ENCODE results near the gene CPSF3.

The CPSF3 gene

GRCh38 chr2:9494081-9494480 is 70.6 kb downstream of the CPSF3 start:
- H3F3A ChIP-seq (ENCODE audit: insufficient read depth): peaks cover 3% of the 10 kb centered on the region; the same call in 1 of the 2 replicates
- H3K79me2 ChIP-seq (ENCODE audit: insufficient read depth, low read length): no peaks in the 10 kb centered on the region
- H3K9me3 ChIP-seq (ENCODE audit: insufficient read depth, low read length): no peaks in the 10 kb centered on the region
- no peak overlapping the region for H3K4me3 ChIP-seq (ENCODE audit: insufficient read depth, low read length, poor library complexity, severe bottlenecking)
- H3K9me2 ChIP-seq (replicated peaks; ENCODE audit: insufficient read depth, low read length): no peaks in the 10 kb centered on the region
- H4K20me1 ChIP-seq (ENCODE audit: low read depth, low read length): no peaks in the 10 kb centered on the region
- H3K9ac ChIP-seq (ENCODE audit: low read length): no peak overlapping the region
- no peak overlapping the region for H3K4me2 ChIP-seq (ENCODE audit: low read depth, low read length, poor library complexity, severe bottlenecking)
- no peak overlapping the region for H2AFZ ChIP-seq (ENCODE audit: low read depth, low read length, severe bottlenecking)
- no peak for TF ChIP-seq EZH2phosphoT487 (conservative IDR thresholded peaks at IDR 0.05; ENCODE audit: low read length)
- TF ChIP-seq, protein P1, sequence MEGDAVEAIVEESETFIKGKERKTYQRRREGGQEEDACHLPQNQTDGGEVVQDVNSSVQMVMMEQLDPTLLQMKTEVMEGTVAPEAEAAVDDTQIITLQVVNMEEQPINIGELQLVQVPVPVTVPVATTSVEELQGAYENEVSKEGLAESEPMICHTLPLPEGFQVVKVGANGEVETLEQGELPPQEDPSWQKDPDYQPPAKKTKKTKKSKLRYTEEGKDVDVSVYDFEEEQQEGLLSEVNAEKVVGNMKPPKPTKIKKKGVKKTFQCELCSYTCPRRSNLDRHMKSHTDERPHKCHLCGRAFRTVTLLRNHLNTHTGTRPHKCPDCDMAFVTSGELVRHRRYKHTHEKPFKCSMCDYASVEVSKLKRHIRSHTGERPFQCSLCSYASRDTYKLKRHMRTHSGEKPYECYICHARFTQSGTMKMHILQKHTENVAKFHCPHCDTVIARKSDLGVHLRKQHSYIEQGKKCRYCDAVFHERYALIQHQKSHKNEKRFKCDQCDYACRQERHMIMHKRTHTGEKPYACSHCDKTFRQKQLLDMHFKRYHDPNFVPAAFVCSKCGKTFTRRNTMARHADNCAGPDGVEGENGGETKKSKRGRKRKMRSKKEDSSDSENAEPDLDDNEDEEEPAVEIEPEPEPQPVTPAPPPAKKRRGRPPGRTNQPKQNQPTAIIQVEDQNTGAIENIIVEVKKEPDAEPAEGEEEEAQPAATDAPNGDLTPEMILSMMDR (IDR thresholded peaks at IDR 0.05; ENCODE audit: insufficient read depth, low read length, poor library complexity, severe bottlenecking): no peak
- no peaks in the 10 kb centered on the region for H3K27me3 ChIP-seq (ENCODE audit: low read length)
- no peak overlapping the region for H3K27ac ChIP-seq (ENCODE audit: low read depth, low read length)
- peaks cover 50% of the 10 kb centered on the region for H3K36me3 ChIP-seq (ENCODE audit: low read length)

GRCh38 chr2:9497017-9497416 is 73.6 kb downstream of the CPSF3 start:
- H3K4me2 ChIP-seq (ENCODE audit: low read depth, low read length, poor library complexity, severe bottlenecking): no peak overlapping the region
- no peak for TF ChIP-seq EZH2phosphoT487 (conservative IDR thresholded peaks at IDR 0.05; ENCODE audit: low read length)
- TF ChIP-seq, protein P1 (IDR thresholded peaks at IDR 0.05; ENCODE audit: insufficient read depth, low read length, poor library complexity, severe bottlenecking): no peak
- H3K9ac ChIP-seq (ENCODE audit: low read length): no peak overlapping the region
- no peak overlapping the region for H3K27ac ChIP-seq (ENCODE audit: low read depth, low read length)
- no peaks in the 10 kb centered on the region for H3K9me3 ChIP-seq (ENCODE audit: insufficient read depth, low read length)
- H4K20me1 ChIP-seq (ENCODE audit: low read depth, low read length): no peaks in the 10 kb centered on the region
- no peak overlapping the region for H3K4me3 ChIP-seq (ENCODE audit: insufficient read depth, low read length, poor library complexity, severe bottlenecking)
- peaks cover 42% of the 10 kb centered on the region for H3K36me3 ChIP-seq (ENCODE audit: low read length)
- H3K9me2 ChIP-seq (replicated peaks; ENCODE audit: insufficient read depth, low read length): no peaks in the 10 kb centered on the region
- no peaks in the 10 kb centered on the region for H3K27me3 ChIP-seq (ENCODE audit: low read length)
- no peaks in the 10 kb centered on the region for H3K79me2 ChIP-seq (ENCODE audit: insufficient read depth, low read length)
- 0 out of 2 replicates have a peak, but pooled peaks cover 3% of the 10 kb centered on the region for H3F3A ChIP-seq (ENCODE audit: insufficient read depth)
- H2AFZ ChIP-seq (ENCODE audit: low read depth, low read length, severe bottlenecking): no peak overlapping the region

- Histone ChIP-seq H3K79me2 (ENCODE audit: insufficient read depth, low read length) (no peaks in the 10 kb centered on the region), H3K27me3 (ENCODE audit: low read length) (no peaks in the 10 kb centered on the region), H3K9me2 (replicated peaks; ENCODE audit: insufficient read depth, low read length) (no peaks in the 10 kb centered on the region), H3K9me3 (ENCODE audit: insufficient read depth, low read length) (no peaks in the 10 kb centered on the region), H2AFZ (ENCODE audit: low read depth, low read length, severe bottlenecking) (no peak overlapping the region), H3K4me3 (ENCODE audit: insufficient read depth, low read length, poor library complexity, severe bottlenecking) (no peak overlapping the region), H3K27ac (ENCODE audit: low read depth, low read length) (no peak overlapping the region), H3K36me3 (ENCODE audit: low read length) (peaks cover 34% of the 10 kb centered on the region), H3F3A (ENCODE audit: insufficient read depth) (no peaks in the 10 kb centered on the region), H3K4me2 (ENCODE audit: low read depth, low read length, poor library complexity, severe bottlenecking) (no peak overlapping the region), H3K9ac (ENCODE audit: low read length) (no peak overlapping the region), H4K20me1 (ENCODE audit: low read depth, low read length) (no peaks in the 10 kb centered on the region)
- TF ChIP-seq, protein P1 (IDR thresholded peaks at IDR 0.05; ENCODE audit: insufficient read depth, low read length, poor library complexity, severe bottlenecking): no peak
- no peak for TF ChIP-seq EZH2phosphoT487 (conservative IDR thresholded peaks at IDR 0.05; ENCODE audit: low read length)
Measured at GRCh38 chr2:9498210-9498609, 74.8 kb downstream of the CPSF3 start.
